Subcutaneous adipose tissue (tissue), 4 donors: Measurements from ENCODE around the gene ACVR1. TPM values are rescaled to one million over a fixed set of nuclear protein-coding genes. Genes with fewer than 3 reads are reported as not detected.

Experiments
- CTCF ChIP-seq: fragments of 450-650 bp; IDR thresholded peaks from one replicate; pipeline ENCODE4 v1.5.1; 2016; ENCODE audit warnings: low read depth, mild to moderate bottlenecking, control low read depth, antibody characterized with exemption, moderate library complexity
- total RNA-seq, 4 donors: library from RNA; depleted of rRNA; stranded (reverse); fragments of >200 nt; gene quantifications; one replicate each; pipeline ENCODE4 v1.1.0, GENCODE V29; 2016

The ACVR1 gene
- total RNA-seq, 4 donors from 2014 or later = 34.7 to 49.6 (median 44.2) TPM

- no peak for TF ChIP-seq CTCF
These were observed 148.4 kb downstream of the ACVR1 start for GRCh38 chr2:157727693-157728092.

GRCh38 chr2:157726946-157727345 is 149.2 kb downstream of the ACVR1 start:
- no peak for TF ChIP-seq CTCF

- no peak for TF ChIP-seq CTCF
These were observed 150.3 kb downstream of the ACVR1 start for GRCh38 chr2:157725846-157726245.

GRCh38 chr2:157722580-157723234 is 153.4 kb downstream of the ACVR1 start:
- no peak for TF ChIP-seq CTCF

- TF ChIP-seq CTCF = no peak
These were observed 155.6 kb downstream of the ACVR1 start for GRCh38 chr2:157720504-157720903.

- no peak for TF ChIP-seq CTCF
These were observed 176.3 kb downstream of the ACVR1 start for GRCh38 chr2:157699806-157700205.

- TF ChIP-seq CTCF = no peak
These were observed 177.1 kb downstream of the ACVR1 start for GRCh38 chr2:157699009-157699408.
